ENCODE data around the gene STRN4.

- TF ChIP-seq, protein P1, sequence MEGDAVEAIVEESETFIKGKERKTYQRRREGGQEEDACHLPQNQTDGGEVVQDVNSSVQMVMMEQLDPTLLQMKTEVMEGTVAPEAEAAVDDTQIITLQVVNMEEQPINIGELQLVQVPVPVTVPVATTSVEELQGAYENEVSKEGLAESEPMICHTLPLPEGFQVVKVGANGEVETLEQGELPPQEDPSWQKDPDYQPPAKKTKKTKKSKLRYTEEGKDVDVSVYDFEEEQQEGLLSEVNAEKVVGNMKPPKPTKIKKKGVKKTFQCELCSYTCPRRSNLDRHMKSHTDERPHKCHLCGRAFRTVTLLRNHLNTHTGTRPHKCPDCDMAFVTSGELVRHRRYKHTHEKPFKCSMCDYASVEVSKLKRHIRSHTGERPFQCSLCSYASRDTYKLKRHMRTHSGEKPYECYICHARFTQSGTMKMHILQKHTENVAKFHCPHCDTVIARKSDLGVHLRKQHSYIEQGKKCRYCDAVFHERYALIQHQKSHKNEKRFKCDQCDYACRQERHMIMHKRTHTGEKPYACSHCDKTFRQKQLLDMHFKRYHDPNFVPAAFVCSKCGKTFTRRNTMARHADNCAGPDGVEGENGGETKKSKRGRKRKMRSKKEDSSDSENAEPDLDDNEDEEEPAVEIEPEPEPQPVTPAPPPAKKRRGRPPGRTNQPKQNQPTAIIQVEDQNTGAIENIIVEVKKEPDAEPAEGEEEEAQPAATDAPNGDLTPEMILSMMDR (IDR thresholded peaks at IDR 0.05), result no peak
- TF ChIP-seq POLR2A (IDR thresholded peaks at IDR 0.05), result no peak
These were observed 47.6 kb downstream of the STRN4 start for GRCh38 chr19:46698395-46699321.

Data from tibial nerve (tissue), 3 donors.